Natural killer cell (primary cell): ENCODE results near the gene ABCA4. TPM values are rescaled to one million over a fixed set of nuclear protein-coding genes. Genes with fewer than 3 reads are reported as not detected.

Experiments
- ATAC-seq, 3 donors: fragments of 150-1000 bp in 2 of 3; fragments of 200-7000 bp in 1 of 3; cut with Tn5 transposase; 1 replicate in 1 of 3; 2 replicates in 2 of 3; pipeline ENCODE4 v1.10.0; 2021; ENCODE audit warnings: mild to moderate bottlenecking in 2 of 3, moderate library complexity in 2 of 3
- DNase-seq, 2 donors: peaks; one replicate each; pipeline versions ENCODE4 v3.0.0 to v3.0.0-alpha.2; 2013 to 2021; ENCODE audit warnings: mixed read lengths in 1 of 2
- H3K27ac ChIP-seq: one replicate; pipeline ENCODE4 v1.5.1; 2013; ENCODE audit warnings: mild to moderate bottlenecking, low read length
- H3K27me3 ChIP-seq: one replicate; pipeline ENCODE4 v1.6.1; 2013; ENCODE audit warnings: low read length; ENCODE audit not compliant: control insufficient read depth, insufficient read depth
- H3K36me3 ChIP-seq: one replicate; pipeline ENCODE4 v1.6.1; 2013; ENCODE audit warnings: low read length; ENCODE audit not compliant: control insufficient read depth, insufficient read depth
- H3K4me1 ChIP-seq: one replicate; pipeline ENCODE4 v1.6.1; 2013; ENCODE audit warnings: low read length; ENCODE audit not compliant: control insufficient read depth, insufficient read depth
- H3K4me3 ChIP-seq: one replicate; pipeline ENCODE4 v1.5.1; 2013; ENCODE audit warnings: low read length
- H3K9me3 ChIP-seq: one replicate; pipeline ENCODE4 v1.6.1; 2013; ENCODE audit warnings: low read length; ENCODE audit not compliant: control insufficient read depth, insufficient read depth
- H3K27ac Mint-ChIP-seq, 2 donors: one replicate each; pipeline ENCODE4 v1.8.0; 2022; ENCODE audit warnings: mild to moderate bottlenecking in 2 of 2, mixed read lengths in 2 of 2, moderate library complexity in 1 of 2
- H3K27me3 Mint-ChIP-seq, 2 donors: one replicate each; pipeline ENCODE4 v1.8.0; 2022; ENCODE audit warnings: low read depth in 2 of 2, mixed read lengths in 2 of 2
- H3K36me3 Mint-ChIP-seq: one replicate; pipeline ENCODE4 v1.8.0; 2022; ENCODE audit warnings: mixed read lengths
- H3K4me1 Mint-ChIP-seq, 2 donors: one replicate each; pipeline ENCODE4 v1.8.0; 2022; ENCODE audit warnings: mixed read lengths in 2 of 2
- H3K4me3 Mint-ChIP-seq: one replicate; pipeline ENCODE4 v1.8.0; 2022; ENCODE audit warnings: mild to moderate bottlenecking, moderate library complexity, mixed read lengths
- H3K9me3 Mint-ChIP-seq, 2 donors: one replicate each; pipeline ENCODE4 v1.8.0; 2022; ENCODE audit warnings: mixed read lengths in 2 of 2
- WGBS: methylation state at CpG from one replicate; pipeline ENCODE4 v1.1.7; 2013; ENCODE audit warnings: missing lambda C conversion rate; ENCODE audit not compliant: insufficient coverage; 5-methylcytosine and 5-hydroxymethylcytosine counted together
- intact Hi-C: fragments of 100-400 bp; cut with micrococcal nuclease; formaldehyde crosslinking; loops from one replicate; pipeline ENCODE4 v1.14.2; 2022
- total RNA-seq, 4 donors: library from RNA; stranded (reverse); fragments of 120-200 nt in 1 of 4; gene quantifications; one replicate each; pipeline versions ENCODE4 v1.2.3 to v1.2.4, GENCODE V29; 2013 to 2022
- TF ChIP-seq, protein P1 (sequence below): fragments of 200-600 bp; IDR thresholded peaks from one replicate; pipeline ENCODE4 v1.8.0; 2022; ENCODE audit warnings: antibody characterized with exemption

ABCA4 gene
- total RNA-seq, 3 donors from 2014 or later (not counting 1 experiment from before 2014, with no cell fraction given) = 0.48 TPM; not detected in 2

DNA sequence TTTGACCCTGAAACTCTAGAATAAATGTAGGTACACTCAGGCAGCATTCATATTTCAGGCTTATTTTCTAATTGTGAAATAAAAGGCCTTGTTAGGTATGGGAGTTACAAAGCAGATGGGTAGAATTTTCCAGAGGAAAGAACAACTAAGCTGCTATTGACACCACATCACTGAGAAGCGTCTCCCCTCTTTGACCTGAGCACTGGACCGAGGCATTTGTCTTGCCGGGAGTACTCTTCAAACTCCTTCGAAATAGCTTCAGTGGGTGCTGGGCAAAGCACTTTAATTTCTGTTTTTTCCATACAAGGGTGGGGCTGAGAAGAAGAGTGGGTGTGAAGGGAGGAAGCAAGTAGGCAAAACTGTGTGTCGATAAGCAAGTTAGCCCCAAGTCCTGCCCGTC lies 36.4 kb downstream of the ABCA4 start:
- Histone ChIP-seq H3K4me3 (no peak overlapping the region), H3K27me3 (no peaks in the 10 kb centered on the region), H3K9me3 (no peaks in the 10 kb centered on the region), H3K27ac (no peak overlapping the region), H3K4me1 (no peaks in the 10 kb centered on the region), H3K36me3 (no peaks in the 10 kb centered on the region)
- 76% methylated on average over 6 of the region's 6 CpGs for WGBS
- Mint-ChIP-seq H3K4me3 (no peak overlapping the region), H3K27me3 (peaks cover 12 to 19% of the 10 kb centered on the region in 2 donors), H3K9me3 (no peaks in the 10 kb centered on the region), H3K27ac (no peak overlapping the region), H3K36me3 (no peaks in the 10 kb centered on the region), H3K4me1 (peaks cover 0 to 5% of the 10 kb centered on the region in 2 donors)
- TF ChIP-seq, protein P1, sequence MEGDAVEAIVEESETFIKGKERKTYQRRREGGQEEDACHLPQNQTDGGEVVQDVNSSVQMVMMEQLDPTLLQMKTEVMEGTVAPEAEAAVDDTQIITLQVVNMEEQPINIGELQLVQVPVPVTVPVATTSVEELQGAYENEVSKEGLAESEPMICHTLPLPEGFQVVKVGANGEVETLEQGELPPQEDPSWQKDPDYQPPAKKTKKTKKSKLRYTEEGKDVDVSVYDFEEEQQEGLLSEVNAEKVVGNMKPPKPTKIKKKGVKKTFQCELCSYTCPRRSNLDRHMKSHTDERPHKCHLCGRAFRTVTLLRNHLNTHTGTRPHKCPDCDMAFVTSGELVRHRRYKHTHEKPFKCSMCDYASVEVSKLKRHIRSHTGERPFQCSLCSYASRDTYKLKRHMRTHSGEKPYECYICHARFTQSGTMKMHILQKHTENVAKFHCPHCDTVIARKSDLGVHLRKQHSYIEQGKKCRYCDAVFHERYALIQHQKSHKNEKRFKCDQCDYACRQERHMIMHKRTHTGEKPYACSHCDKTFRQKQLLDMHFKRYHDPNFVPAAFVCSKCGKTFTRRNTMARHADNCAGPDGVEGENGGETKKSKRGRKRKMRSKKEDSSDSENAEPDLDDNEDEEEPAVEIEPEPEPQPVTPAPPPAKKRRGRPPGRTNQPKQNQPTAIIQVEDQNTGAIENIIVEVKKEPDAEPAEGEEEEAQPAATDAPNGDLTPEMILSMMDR = no peak
- ATAC-seq (no peak), DNase-seq (no peak)
- intact Hi-C loops = no loop called here

DNA sequence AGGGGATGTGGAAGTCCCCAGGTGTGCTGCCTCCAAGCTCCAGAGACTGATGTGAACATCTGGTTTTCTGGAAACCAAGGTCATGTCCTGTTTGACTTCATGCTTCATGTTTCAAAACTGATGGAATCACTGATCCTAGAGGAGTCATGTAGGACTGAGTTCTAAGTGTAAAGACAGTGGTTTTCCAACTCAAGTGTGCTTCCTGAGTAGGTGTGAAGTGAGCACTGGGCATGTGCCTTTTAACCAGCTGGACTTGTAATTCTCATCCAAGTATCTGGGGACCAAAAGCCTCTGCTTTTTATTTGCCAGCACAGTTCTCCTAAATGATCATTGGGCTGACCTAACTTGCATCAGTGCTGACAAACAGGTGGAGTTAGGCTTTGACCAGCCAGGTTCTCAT lies 36.9 kb downstream of the ABCA4 start:
- H3K27me3 Mint-ChIP-seq = peaks cover 12 to 19% of the 10 kb centered on the region in 2 donors
- no peak overlapping the region for H3K4me3 ChIP-seq
- ATAC-seq (peak in 1 of 3 donors; percentile 7), DNase-seq (no peak)
- no peaks in the 10 kb centered on the region for H3K4me1 ChIP-seq
- no peak overlapping the region for H3K4me3 Mint-ChIP-seq
- H3K4me1 Mint-ChIP-seq = peaks cover 0 to 5% of the 10 kb centered on the region in 2 donors
- H3K36me3 Mint-ChIP-seq = no peaks in the 10 kb centered on the region
- H3K27ac Mint-ChIP-seq = no peak overlapping the region
- no peaks in the 10 kb centered on the region for H3K36me3 ChIP-seq
- H3K27ac ChIP-seq = no peak overlapping the region
- H3K9me3 ChIP-seq = no peaks in the 10 kb centered on the region
- no peaks in the 10 kb centered on the region for H3K9me3 Mint-ChIP-seq
- intact Hi-C loops = no loop called here
- H3K27me3 ChIP-seq = no peaks in the 10 kb centered on the region
- TF ChIP-seq, protein P1 = no peak

DNA sequence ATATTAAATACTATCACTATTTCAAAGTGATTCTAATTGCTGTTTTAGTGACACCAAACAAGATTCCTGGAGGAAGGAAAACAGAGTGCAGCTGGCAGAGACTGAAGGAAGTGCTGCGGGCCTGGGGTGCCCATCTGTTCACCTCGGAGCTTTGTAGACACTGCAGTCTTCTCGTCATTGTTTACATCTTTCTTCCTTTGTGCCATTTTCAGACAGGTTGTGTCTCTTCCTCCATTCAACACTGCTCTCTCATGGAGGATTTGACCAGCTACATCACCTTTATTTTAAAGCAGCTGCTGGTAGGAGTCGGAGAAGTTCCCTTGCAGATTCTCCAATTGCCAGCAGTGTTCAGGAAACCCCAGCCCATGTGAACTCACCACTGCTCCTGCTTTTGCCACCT lies 37.3 kb downstream of the ABCA4 start:
- H3K27me3 Mint-ChIP-seq = peaks cover 12 to 19% of the 10 kb centered on the region in 2 donors
- no peak for ATAC-seq
- peaks cover 0 to 5% of the 10 kb centered on the region in 2 donors for H3K4me1 Mint-ChIP-seq
- H3K27ac ChIP-seq = no peak overlapping the region
- no peaks in the 10 kb centered on the region for H3K27me3 ChIP-seq
- H3K9me3 ChIP-seq = no peaks in the 10 kb centered on the region
- no peak overlapping the region for H3K4me3 ChIP-seq
- no peaks in the 10 kb centered on the region for H3K36me3 ChIP-seq
- no peaks in the 10 kb centered on the region for H3K9me3 Mint-ChIP-seq
- H3K36me3 Mint-ChIP-seq = no peaks in the 10 kb centered on the region
- no peaks in the 10 kb centered on the region for H3K4me1 ChIP-seq
- WGBS = 16% methylated on average over 4 of the region's 4 CpGs
- no peak for DNase-seq
- TF ChIP-seq, protein P1 = no peak
- intact Hi-C loops = no loop called here
- H3K4me3 Mint-ChIP-seq = no peak overlapping the region
- H3K27ac Mint-ChIP-seq = no peak overlapping the region

DNA sequence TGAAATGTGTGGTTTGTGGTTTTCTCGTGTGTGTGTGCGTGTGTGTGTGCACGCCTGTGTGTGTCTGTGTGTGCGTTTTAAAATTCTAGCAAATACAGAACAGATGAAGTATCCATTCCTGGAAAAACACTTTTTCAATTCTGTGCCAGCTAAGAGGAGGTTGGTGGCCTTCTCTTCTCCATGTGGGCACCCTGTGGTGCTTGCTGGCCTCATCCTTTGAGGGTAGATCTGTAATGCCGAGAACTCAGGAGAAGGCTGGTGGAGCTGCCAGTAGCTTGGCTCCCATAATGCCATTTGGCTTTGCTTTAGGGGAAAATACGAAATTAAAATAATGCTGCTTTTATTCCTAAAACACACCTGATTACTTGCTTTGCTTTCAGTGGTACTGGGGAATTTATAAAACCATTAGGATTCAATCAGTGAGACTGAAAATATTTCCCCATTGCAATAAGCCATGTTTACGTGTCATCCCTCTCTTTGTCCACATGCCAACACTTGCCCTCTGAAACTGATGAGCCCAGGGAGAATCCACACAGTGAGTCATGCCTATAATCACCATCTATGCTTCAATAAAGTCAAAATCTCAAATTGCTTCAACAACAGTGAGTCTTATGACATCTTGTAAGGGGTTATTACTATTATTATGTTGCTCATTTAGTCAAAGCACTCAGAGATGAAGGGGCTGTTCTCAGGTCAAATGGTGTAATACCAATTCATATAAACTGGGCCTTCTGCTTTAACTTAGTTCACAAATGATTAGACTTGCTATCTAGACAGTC lies 39.2 kb downstream of the ABCA4 start:
- ATAC-seq = no peak
- TF ChIP-seq, protein P1 = no peak

More for the DNA sequence above, 39.2 kb downstream of the ABCA4 start:
- intact Hi-C loops = no loop called here
- Mint-ChIP-seq H3K4me3 (no peak overlapping the region), H3K36me3 (no peaks in the 10 kb centered on the region), H3K27me3 (peaks cover 10 to 19% of the 10 kb centered on the region in 2 donors), H3K9me3 (no peaks in the 10 kb centered on the region), H3K27ac (no peak overlapping the region), H3K4me1 (peaks cover 0 to 5% of the 10 kb centered on the region in 2 donors)
- Histone ChIP-seq H3K27me3 (no peaks in the 10 kb centered on the region), H3K36me3 (no peaks in the 10 kb centered on the region), H3K4me1 (no peaks in the 10 kb centered on the region), H3K4me3 (no peak overlapping the region), H3K9me3 (no peaks in the 10 kb centered on the region), H3K27ac (no peak overlapping the region)
- WGBS = 96% methylated on average over 2 of the region's 7 CpGs
- DNase-seq = no peak
